AG08396 (cell line): ENCODE data around the gene PSORS1C1.
"Not testable (repeated sequence)": the region's sequence is repeated elsewhere in the genome, so short reads cannot be mapped to it uniquely, and the experiment has no call there.

Experiments used
- DNase-seq: peaks from one replicate; pipeline ENCODE4 v3.0.0; 2012; ENCODE audit warnings: low spot score, mixed read lengths

Gene PSORS1C1, protein sequence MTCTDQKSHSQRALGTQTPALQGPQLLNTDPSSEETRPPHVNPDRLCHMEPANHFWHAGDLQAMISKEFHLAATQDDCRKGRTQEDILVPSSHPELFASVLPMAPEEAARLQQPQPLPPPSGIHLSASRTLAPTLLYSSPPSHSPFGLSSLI

DNA sequence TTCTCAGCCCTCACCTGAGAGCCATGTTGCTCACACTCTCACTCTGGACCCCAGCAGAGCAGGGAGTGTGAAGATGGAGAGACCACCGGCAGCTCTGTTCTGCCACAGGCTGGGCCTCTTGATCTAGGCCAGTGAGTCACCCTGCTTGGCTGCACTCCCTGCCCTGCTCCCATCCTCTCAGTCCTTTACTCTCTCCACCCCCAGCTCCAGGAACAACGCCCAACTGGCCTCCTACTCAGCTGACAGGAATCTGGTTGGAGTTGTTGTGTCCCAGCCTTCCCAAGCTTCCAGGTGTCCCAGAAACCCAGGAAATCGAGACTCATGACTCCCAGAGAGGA lies at the start of gene PSORS1C1:
Gene PSORS1C1, plus strand, starts transcription at position 260 of the 338 bp plus-strand sequence. CDS start 14,833 bp downstream, outside the sequence.
- peak; percentile 92 for DNase-seq

GRCh38 chr6:31065556-31065955 lies 49.0 kb upstream of the PSORS1C1 start:
- DNase-seq, result no peak

GRCh38 chr6:31067028-31067427 lies 47.6 kb upstream of the PSORS1C1 start:
- not testable (repeated sequence) for DNase-seq

DNA sequence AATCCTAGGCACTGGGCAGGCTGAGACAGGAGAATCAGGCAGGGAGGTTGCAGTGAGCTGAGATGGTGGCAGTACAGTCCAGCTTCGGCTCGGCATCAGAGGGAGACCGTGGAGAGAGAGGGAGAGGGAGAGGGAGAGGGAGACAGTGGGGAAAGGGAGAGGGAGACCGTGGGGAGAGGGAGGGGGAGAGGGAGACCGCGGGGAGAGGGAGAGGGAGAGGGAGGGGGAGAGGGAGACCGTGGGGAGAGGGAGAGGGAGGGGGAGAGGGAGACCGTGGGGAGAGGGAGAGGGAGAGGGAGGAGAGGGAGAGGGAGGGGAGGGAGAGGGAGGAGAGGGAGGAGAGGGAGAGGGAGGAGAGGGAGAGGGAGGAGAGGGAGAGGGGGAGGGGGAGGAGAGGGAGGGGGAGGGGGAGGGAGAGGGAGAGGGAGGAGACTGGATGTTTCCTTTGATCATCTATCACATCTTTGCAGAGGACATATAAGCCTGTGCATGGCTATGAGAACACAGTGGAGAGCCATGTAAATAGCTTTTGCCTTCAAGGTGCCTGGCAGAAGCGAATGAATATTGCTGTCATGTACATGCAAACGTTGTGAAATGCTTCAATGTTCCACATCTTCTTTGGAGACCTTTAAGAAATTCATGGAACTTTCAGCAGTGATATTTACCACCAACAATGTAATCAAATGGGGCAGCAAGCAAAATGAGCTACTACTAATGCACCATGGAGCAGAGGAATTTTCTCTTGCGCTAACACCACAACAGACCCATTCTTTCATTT lies 46.5 kb upstream of the PSORS1C1 start:
- DNase-seq, result not testable (repeated sequence)

DNA sequence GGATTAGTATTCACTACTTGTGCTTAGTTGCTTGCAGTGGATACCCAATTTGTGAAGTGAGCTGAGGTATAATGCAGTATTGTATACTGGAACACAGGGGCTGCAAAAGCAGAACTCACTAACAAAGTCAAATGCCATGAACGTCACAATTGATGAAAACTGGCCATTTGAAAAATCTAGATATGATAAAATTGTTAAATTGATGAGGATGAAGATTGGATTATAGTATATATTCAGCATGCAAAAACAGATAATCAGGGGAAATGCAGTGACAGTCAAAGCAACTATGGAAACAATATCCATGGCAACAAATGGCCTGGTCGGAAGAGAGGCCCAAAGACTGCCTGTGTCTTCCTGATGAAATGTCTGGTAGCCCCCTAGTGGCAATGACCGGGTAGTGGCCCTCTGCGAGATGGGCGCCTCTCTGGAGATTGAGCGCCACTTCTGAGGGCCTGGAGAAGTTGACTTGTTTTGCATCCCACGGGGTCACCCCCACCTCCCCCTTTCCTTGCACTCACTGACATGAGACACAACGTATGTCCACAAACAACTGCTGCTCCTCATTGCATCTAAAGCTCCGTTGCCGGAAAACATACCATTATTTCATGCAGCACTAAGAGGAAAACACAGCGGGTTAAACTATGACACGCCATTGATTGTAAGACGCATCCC lies 45.8 kb upstream of the PSORS1C1 start:
- peak; percentile 87 for DNase-seq

- DNase-seq, result peak; percentile 78
These were observed 43.8 kb upstream of the PSORS1C1 start for GRCh38 chr6:31070711-31071197.

DNA sequence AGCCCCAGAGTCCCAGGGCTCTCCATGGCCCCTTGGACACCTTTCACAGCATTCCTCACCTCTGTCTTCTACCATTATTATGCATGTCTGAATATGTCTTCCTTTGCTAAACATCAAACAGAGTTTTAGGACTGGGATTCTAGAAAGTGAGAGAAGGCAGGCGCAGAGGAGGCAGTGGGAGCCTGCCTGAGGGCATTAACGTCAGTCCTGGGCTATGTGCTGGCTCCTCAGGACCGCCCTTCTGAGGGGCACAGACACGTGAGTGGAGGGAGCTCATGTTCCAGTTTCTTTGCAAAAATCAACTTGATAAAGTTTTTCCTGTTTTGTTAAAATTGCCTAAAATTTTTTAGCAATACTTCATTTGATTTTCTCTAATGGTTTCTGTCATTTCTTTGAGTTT lies 40.2 kb upstream of the PSORS1C1 start:
- DNase-seq, result no peak

DNA sequence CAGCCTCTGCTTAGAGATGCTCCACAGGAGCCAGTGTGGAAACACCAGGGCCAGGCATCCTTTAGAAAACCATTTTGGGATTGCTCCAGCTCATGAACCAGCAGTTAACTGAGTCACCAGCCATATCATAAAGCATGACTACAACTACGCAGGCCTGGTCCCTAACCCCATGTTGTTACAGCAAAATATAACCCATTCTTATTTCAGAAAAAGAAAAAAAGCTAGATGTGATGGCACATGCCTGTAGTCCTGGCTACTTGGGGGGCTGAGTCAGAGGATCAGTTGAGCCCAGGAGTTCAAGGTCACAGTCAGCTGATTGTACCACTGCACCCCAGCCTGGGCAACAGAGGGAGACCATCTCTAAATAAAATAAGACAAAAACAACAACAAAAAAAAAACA lies 39.1 kb upstream of the PSORS1C1 start:
- DNase-seq, result peak; percentile 38

DNA sequence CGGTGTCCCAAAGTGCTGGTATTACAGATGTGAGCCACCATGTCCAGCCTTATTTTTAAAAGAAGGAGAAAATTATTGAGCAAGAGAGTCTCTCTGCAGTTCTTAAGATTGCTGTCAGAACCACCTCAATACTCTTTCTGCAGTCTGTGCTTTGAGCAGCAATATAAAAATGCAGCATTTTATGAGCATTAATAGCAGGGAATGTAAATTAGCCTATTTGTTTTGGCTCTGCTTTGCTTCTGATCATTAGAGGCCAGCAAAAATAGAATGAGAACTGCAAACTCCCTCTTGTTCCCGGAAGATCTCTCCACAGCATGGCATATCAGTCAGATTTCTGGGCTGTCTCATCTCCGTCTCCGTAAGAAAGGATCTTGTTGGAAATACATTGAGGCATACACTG lies 38.0 kb upstream of the PSORS1C1 start:
- DNase-seq, result no peak

- peak; percentile 53 for DNase-seq
These were observed 34.8 kb upstream of the PSORS1C1 start for GRCh38 chr6:31079656-31080261.

DNA sequence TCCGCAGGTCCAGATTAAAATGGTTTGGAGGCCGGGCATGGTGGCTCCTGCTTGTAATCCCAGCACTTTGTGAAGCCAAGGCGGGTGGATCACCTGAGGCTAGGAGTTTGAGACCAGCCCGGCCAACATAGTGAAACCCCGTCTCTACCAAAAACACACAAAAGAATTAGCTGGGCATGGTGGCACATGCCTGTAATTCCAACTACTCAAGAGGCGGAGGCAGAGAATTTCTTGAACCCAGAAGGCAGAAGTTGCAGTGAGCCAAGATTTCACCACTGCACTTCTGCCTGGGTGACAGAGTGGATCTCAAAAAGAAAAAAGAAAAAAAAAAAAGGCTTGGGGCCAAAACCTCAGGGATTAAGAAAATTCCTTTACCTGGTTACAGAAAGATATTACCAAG lies 32.7 kb upstream of the PSORS1C1 start:
- DNase-seq, result no peak

DNA sequence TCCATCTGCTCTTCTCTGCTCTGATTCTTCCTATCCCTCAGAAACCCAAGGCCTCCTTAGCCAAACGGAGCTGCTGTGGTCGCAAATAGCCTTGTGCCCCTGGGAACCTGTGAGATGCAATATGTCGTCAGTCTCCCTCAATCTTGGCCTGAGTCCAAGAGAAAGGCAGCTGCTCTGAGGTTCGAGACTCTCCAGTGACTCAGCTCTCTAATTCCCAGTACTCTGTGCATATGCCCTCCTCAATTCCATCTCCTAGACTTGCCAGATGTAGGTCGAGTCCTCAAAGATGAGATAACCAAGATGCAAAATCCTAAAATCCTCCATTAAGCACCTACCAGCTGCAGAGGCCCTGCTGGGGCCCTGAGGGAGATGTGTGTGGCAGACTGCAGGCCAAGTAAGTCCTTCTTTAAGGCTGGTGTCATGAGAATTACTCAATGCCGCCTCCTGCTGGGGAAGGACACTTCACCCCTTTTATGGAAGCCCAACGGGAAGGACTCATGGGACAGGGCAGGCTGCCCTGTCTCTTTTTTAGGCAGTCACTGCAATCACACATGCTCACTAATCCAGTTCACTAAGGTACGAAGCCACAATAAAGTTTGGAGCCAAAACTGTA lies 30.8 kb upstream of the PSORS1C1 start:
- DNase-seq, result peak; percentile 36

DNA sequence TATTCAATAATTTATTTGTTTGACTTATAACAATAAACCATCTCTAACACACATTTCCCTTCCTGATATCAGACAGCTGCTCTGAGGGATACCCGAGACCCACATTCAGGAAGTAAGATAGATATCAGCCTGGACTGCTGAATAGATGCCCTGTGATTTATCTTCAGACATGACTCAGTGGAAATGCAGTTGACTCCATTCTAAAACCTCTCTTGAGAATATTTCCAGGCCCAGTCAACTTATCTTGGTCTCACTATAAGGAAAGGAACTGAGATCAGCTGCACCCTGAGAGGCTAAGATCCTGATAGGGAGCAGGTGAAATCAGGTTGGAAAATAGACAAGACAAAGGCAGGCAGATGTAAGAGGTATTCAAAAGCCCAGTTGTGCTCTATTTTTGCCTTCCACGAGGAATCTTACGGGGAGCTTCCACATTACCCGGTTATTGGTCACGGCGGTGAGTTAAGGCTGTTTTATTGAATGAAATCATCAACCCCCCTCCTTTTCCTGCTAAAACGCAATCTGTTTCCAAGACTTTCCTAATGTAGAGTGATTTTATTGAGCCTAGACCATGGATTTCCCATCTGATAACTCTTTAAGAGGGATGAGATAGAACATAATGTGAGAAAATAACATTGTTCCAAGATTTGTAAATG lies 27.7 kb upstream of the PSORS1C1 start:
- no peak for DNase-seq

DNA sequence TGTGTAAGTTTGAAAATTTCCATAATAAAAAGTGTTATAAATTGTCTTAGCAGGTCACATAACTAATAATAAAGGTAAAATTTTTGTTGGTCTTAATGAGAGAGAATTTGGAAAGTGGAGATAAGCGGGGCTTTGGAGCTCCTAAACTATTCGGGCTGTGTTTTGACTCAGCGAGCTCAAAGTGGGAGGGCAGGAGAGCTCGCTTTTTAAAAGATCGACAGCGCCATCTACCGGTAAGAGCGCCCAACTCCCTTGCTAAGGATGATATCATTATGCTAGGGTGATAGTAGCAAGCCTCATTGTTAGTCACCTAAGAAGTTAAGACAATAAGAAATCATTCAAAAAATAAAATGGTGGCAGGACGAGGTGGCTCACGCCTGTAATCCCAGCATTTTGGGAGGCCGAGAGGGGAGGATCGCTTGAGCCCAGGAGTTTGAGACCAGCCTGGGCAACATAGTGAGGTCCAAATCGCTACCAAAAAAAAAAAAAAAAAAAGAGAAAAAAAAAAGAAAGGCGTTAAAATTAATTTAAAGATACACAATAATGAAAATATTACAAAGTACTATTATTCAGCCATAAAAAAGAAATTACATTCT lies 27.0 kb upstream of the PSORS1C1 start:
- DNase-seq, result peak; percentile 84

DNA sequence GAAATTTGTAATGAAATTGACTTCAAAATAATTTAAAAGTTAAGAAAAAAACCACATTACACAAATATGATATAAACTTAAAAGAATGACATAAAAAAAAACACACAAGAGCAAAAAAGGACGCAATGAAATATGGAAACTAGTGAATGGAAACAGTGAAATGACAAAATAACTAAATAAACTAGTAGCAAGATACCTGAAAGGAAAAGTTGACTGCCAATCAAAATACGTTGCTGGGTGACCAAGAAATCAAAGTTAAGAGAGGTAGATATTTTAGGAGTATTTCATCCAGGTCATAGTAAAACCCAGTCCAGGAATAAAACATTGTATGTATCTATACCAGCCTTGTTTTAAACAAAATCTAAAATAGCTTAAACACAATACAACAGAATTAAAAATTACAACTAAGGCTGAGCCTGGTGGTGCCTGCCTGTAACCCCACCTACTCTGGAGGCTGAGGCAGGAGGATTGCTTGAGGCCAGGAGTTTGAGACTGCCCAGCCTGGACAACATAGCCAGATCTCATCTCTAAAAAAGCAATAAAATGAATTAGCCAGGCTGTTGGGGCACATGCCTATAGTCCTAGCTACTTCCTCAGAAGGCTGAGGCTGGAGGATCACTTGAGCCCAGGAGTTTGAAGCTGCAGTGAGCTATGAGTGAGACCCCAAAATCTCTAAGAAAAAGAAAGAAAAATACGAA lies 24.2 kb upstream of the PSORS1C1 start:
- DNase-seq, result no peak

DNA sequence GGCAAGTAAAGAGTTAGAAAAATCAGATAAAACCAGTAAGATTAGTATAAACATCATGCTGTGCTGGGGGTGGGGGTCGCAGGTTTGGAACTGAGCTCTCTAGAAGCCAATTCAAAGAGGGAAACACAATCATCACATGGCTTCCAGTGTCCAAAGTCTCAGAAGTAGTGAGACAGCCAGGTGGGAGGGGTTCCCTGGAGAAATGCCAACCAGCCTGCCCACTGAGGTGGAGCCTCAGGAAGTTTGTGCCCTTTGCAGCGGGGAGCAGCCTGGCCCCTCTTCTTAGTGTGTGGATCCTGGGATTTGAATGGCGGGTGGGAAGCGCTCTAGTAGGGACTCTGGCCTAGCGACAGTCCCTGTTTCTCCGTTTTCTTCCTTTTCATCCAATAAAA lies 23.6 kb upstream of the PSORS1C1 start:
- DNase-seq, result no peak

DNA sequence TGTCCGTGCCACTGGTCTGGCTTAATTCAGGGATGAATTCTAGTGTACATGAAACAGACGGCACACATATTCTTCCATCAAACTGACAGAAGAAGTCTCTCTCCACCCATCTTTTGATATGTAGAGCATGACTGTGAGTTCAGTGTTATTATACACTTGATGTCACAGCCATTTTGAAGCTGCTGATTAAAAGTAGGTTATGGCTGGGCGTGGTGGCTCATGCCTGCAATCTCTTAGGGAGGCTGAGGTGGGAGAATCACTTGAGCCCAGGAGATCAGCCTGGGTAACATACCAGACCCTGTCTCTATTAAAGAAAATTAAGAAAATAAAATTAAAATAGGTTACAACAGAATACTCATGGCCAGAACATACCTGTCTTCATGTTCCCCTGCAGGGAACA lies 22.9 kb upstream of the PSORS1C1 start:
- DNase-seq, result no peak

GRCh38 chr6:31092238-31092637 lies 22.4 kb upstream of the PSORS1C1 start:
- DNase-seq, result no peak

- no peak for DNase-seq
These were observed 21.7 kb upstream of the PSORS1C1 start for GRCh38 chr6:31092769-31093505.

- DNase-seq, result no peak
These were observed 20.2 kb upstream of the PSORS1C1 start for GRCh38 chr6:31094389-31094881.
